ENCODE measurements around the gene CPA5.

DNA sequence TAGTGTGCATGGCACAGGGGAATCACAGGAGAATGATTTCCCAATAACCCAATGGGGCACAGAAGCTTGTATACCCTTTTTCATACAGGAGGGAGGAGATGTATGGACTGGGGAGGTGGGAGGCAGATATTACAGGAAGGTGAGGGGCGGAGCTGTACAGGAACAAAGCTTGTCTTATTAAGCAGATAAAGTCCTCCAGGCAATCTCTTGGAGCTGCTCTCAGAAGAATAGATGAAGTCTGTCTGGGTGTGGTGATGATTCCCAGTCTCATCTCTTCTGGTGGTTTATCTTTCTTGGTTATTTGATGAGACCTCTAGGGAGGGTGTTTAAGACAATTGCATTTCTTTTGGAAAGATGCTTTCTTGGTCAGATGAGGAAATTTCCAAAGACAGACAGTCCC, 25.1 kb upstream of the CPA5 start:
- no peak for TF ChIP-seq KDM1A (IDR thresholded peaks at IDR 0.05; ENCODE audit: borderline replicate concordance, low read length)
- TF ChIP-seq, protein P1, sequence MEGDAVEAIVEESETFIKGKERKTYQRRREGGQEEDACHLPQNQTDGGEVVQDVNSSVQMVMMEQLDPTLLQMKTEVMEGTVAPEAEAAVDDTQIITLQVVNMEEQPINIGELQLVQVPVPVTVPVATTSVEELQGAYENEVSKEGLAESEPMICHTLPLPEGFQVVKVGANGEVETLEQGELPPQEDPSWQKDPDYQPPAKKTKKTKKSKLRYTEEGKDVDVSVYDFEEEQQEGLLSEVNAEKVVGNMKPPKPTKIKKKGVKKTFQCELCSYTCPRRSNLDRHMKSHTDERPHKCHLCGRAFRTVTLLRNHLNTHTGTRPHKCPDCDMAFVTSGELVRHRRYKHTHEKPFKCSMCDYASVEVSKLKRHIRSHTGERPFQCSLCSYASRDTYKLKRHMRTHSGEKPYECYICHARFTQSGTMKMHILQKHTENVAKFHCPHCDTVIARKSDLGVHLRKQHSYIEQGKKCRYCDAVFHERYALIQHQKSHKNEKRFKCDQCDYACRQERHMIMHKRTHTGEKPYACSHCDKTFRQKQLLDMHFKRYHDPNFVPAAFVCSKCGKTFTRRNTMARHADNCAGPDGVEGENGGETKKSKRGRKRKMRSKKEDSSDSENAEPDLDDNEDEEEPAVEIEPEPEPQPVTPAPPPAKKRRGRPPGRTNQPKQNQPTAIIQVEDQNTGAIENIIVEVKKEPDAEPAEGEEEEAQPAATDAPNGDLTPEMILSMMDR (IDR thresholded peaks at IDR 0.05; ENCODE audit: control extremely low read depth in 1 of 3, insufficient read depth in 1 of 3, low read depth in 1 of 3, low read length in 3 of 3): no peak
- no peak for TF ChIP-seq EZH2 (IDR thresholded peaks at IDR 0.05; ENCODE audit: low read depth, low read length, severe bottlenecking)
- no peak for TF ChIP-seq PHF8 (conservative IDR thresholded peaks at IDR 0.05; ENCODE audit: low read depth, low read length)
- no peak for TF ChIP-seq ZNF274 (IDR thresholded peaks at IDR 0.05; ENCODE audit: borderline replicate concordance, extremely low read depth, low read length)
- TF ChIP-seq POLR2A (IDR thresholded peaks at IDR 0.05; ENCODE audit: control extremely low read depth in 1 of 2, low read depth in 2 of 2, low read length in 2 of 2): no peak

Measured in H1 (cell line).